CD1c-positive myeloid dendritic cell (primary cell): ENCODE data around the gene KCNIP1.
"Not testable (repeated sequence)": the region's sequence is repeated elsewhere in the genome, so short reads cannot be mapped to it uniquely, and the experiment has no call there.

Experiments
- DNase-seq: peaks from one replicate; pipeline ENCODE4 v3.0.0-alpha.2; 2016; ENCODE audit errors: extremely low spot score

KCNIP1 gene

DNA sequence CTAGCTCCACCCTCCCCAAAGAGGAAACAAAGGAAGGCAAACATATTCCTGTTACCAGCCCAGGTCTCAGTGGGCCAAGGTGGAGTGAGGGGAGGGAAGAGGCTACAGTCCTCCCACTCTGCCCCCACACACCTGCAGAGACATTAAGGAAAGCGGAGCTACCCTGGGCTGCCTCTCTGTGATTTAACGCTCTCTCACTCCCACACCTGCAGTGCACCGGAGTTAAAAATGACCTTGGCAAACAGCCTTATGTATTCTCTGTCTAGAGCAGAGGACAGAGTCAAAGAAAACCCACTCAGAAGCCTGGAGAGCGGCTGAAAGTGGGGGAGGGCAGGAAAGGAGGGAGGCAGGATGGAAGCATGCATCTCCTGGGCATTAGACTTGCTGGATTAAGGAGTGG, 32.7 kb downstream of the KCNIP1 start:
- no peak for DNase-seq

DNA sequence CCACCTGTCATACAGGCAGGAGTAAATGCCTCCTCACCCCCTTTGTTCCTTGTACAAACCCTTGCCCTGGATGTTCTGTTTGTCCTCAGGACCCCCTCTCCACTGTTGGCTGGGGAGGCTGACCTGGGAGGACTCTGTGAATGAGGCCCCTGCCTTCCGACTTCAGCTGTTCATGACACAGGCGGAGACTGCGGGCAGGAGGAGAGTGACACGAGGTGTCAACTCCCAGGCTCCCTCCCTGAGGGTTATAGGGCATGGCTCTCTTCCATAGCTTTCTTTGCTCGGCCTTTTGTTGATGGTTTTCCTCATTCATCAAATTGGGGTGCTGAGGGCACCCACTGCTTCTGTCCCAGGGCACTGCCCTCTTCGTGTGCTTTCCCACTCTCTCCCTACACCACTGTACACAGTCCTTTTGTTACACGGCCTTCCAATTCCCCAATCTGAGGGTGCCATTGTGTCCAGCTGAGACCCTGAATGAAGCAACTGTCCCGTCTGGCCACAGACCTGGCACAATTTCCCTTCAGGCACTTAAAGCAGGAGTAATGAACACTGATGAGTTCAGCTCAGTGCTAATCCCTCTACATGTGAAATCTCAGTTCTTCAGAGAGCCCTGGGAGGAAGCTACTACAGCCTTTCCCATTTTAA, 33.8 kb downstream of the KCNIP1 start:
- DNase-seq = no peak

DNA sequence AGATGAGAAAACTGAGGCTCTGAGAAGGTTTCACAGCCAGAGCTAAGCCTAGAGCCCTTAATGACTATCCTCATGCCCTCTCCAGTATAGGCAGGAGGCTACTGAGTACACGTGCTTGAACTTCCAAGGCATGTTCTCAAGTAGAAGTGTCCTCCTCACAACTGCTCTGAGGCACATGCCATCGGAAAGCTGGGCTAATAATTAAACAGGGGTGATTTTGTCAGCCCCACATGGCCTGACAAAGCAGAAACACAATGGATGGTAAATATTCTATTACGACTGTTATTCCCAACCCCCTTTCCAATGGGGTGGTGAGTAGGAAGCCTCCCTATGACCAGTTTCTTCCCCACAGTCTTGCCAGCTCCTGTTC, 34.3 kb downstream of the KCNIP1 start:
- no peak for DNase-seq

DNA sequence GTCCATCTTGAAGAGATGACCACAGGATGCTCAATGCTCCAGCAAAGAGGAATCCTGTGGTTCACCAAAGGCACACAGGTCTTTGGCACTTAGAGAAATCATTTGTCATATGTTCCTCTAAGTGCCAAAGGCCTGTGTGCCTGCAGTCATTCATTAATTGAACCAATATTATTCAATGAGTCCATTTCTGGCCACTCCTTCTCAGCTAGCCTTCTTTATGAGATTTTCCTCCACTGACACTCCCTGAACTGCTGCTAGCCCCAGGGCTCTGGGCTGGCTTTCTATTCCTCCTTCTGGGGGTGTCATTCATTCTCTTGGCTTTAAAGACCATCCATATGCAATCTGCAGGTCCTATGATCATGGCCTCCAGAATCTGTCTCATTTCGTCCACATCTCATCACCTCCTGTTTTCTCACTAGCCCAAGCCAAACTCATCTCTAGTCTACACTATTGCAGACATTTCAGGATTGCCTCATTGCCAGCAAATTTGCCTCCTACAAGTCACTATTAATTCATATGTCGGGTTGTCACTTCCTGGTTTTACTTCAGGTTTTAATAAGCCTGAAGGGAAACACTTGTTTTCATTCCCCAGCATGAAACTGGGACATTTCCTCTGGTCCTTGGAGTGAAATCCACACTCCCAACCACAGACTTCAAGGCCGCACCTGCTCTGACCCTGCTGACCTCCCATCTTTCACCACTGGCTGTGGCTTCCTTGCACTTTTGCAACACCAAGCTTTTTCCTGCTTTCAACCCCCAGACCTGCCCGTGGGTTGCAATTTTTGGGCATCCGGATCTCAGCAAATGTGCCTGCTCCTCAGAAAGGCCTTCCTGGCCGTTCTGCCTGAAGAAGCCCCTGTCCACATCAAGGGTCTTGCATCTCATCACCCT, 35.1 kb downstream of the KCNIP1 start:
- DNase-seq = peak; percentile 83

DNA sequence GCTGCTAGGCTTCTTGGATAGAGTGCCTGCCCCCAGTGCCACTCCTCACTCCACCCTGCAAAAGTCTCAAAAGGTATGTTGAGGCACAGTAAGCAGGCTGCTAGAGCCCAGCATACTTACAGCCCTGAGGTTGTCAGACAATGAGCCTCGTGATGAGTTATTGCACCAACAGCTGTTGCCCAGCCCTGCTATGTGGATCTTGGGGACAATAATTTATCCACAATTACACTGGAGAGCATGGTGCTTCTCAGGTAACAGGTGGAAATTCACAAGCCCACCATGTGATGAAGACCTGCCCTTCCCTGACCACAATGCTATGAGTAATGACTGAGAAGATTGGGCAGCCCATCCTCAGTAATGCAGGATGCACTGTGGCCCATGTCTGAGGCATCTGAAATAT, 36.5 kb downstream of the KCNIP1 start:
- DNase-seq = no peak

DNA sequence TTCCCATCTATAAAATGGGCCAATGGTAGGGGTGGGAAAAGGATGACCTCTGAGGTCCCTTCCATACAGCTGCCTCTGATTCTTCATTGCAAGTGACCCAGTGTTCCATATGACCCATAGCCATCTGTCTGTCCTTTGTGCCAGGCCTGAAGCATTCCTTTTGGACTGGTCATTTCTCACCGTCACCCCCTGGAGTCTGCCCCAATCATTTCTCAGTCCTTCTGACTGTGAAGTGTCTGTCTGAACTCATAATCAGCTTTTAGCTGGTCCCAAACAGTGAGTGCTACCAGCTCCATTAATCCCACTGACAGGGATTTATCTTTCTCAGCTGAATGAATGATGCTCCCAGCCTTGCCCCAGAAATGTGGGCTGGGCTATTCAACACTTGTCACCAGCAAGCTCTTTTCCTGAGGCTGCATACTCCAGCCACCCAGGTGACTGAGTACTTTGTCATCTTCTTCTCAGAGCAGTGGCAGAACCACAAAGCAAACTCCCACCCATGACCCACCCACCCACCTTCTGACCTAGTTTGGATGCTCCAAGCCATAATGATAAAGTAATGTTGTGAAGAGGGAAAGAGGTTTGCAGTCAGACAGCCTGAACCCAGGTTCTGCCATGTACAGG, 37.4 kb downstream of the KCNIP1 start:
- DNase-seq = no peak

DNA sequence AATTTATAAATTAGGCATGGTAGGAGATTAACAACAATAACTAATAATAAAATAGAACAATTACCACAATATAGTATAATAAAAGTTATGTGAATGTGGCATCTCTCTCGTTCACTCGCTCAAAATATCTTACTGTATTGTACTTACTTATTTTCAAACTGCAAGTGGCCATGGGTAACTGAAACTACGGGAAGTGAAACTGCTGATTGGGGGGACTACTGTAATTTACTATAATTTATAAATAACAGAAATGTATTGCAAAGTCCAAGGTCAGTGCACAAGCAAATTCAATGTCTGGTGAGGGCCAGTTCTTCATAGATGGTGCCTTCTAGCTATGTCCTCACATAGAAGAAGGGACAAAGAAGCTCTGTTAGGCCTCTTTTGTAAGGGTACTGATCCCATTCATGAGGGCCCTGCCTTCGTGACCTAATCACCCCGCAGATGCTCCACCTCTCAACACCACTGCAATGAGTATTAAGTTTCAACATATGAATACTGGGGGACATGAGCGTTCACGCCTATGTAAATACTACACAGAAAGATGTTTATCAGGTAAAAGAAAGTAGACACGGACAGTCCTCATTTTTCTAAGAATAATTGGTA, 39.0 kb downstream of the KCNIP1 start:
- DNase-seq = peak; percentile 32

DNA sequence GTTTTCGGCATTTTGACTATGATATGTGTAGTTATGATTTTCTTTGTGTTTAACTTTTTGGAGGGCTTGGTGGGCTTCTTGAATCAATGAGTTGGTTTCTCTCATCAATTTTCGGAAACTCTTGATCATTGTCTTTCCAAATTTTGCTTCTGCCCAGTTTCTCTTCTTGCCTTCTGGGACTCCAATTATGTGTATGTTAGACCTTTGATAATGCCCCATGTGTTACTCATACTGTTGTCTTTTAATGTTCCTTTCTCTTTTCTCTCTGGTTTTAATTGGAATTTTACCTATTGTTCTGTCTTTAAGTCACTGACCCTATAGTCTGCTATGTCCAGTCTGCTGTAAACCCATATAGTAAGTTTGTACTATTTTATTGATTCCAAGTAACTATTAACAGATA, 41.5 kb downstream of the KCNIP1 start:
- DNase-seq = no peak

DNA sequence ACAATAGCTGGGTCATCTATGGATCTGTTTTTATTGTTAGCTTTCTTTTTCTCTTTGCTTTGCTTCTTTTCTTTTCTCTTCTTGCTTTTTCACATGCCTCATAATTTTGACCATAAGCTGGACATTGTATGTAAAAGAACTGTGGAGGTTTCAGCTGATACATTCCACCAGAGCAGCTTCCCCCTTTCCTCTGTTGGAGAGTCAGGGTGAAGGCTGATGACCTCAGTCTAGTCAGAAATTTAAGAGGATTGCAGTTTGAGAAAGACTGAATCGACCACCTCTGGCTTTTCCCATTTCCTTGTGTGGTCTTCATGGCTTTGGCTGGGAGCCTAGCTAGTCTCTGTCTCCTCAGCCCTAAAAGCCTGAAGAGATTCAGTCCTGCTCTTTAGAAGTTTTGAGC, 42.0 kb downstream of the KCNIP1 start:
- DNase-seq = no peak

DNA sequence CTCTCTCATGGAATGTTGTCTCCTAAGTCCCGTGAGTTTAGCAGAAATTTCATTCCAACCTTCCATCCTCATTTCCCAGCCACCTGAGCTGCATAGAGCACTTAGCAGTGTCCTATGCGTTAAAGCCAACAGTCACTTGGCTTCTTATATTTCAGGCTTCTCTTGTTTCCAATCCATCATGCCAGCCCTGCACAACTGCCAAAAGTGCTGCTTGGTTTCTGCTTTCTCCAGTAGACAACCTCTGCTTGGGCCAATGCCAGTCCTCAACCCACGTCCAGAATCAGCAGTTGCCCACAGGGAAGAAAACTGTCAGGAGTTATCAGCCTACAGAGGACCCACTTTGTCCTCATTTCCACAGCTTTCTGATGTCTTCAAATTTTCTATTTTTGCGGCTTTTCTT, 42.5 kb downstream of the KCNIP1 start:
- DNase-seq = no peak

DNA sequence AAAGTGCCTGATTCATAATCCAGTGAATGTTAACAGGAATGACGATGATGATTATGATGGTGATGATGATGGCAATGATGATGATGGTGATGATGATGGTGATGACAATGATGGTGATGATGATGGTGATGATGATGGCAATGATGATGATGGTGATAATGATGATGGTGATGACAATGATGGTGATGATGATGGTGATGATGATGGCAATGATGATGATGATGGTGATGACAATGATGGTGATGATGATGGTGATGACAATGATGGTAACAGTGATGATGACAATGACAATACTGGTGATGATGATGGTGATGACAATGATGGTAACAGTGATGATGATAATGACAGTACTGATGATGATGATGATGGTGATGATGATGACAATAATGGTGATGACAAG, 46.6 kb downstream of the KCNIP1 start:
- DNase-seq = not testable (repeated sequence)

DNA sequence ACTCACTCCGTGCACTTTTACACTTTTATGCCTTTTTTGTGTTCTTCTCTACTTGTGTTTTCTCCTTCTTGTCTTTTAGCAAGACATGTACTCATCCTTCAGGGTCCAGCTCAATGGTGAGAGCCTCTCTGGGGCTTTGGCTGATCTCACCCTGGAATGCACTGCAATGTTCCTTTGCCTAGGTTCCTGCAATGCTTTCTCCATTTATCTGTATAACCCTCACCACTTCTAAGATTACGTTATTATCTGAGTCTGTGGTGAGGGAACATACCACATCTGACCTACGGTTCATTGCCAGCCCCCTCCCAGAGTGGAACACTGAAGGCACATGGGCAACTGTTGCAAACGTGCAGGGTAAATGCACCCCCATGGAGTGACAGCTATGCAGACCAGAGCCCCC, 47.3 kb downstream of the KCNIP1 start:
- DNase-seq = no peak

DNA sequence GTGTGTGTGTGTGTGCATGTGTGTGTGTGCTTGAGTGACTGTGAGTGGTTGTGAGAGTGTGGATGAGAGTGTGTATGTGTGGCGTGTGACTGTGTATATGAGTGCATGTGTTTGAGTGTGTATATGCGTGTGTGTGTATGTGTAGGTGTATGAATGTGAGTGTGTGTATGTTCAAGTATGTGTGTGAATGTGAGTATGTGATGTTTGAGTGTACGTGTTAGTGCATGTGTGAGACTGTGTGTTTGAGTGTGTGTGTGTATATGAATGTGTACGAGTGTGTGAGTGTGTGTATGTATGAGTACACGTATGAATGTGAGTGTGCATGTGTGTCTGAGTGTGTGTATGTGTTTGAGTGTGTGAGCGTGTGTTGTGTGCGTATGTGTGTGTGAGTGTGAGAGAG, 47.8 kb downstream of the KCNIP1 start:
- DNase-seq = no peak

DNA sequence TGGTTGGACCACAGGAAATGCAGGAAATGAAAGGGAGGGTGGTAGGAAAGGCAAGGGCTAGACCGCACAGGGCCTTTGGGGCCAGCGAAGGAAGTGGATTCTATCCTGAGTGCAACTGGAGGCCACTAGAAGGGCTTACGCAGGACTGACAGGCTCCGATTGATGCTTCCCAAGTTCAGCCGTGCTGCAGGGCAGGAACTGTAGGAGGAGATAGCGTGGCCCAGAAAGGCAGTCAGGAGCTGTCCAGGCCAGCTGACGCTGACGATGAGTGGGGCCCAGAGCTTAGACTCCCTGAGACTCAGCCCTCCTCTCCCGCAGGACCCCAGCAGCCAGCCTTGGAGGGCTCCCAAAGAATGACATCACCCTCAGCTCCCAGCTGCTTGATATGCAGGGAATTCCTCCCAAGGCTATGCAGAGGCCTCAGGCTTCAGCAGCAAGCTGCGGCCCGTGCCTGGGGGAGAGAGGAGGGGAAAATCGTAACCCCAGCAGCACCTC, 48.8 kb downstream of the KCNIP1 start:
- DNase-seq = peak; percentile 21

DNA sequence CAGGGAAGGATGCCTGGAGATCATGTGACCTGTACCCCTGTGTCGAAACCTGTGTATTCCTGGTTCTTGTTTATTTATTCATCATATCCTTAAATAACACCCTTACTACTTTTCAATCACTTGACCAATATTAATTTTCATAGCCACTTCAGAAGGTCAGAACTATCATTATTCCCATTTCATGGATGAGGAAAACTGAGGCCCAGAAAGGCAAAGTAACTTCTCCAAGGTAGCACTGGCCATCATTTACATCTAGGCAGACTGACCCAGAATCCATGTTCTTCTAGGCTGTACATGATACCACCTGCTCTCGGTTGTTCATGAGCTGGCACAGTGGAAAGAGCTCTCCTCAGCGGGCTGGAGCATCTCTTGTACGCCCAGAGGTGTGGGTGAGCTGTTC, 49.4 kb downstream of the KCNIP1 start:
- no peak for DNase-seq

DNA sequence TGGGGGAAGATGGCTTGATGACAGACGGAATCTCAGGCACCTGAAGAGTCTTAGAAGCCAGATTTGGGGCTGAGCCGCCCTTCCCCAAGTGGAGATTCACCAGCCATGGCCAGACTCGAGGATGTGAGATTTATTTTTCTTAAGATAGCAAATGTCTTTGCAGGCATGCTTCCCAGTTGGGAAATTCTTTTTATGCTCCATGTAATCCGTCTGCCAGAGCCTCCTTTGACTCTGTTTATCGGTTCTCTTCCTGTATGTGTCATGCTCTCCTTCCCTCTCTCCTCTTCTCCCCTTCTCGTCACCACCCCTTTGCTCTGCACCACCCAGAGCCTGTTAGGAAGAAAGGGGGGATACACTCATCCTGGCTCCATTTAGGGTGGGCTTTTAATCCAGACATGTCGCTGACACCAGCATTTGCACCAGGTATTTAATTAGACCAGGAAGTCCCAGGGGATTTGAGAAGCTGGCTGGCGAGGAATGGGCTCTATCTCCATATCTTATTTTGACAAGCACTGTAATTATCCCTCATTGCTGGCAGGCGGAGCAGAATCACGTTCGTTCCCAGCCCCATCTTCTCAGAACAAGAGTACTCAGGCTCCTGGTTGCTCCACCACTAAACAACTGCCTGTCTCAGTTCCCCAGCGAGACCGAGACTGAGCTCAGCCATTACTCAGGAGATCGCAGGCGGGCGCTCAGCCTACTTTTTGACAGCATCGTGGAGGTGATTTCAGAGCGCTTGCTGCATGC, 50.9 kb downstream of the KCNIP1 start:
- no peak for DNase-seq

DNA sequence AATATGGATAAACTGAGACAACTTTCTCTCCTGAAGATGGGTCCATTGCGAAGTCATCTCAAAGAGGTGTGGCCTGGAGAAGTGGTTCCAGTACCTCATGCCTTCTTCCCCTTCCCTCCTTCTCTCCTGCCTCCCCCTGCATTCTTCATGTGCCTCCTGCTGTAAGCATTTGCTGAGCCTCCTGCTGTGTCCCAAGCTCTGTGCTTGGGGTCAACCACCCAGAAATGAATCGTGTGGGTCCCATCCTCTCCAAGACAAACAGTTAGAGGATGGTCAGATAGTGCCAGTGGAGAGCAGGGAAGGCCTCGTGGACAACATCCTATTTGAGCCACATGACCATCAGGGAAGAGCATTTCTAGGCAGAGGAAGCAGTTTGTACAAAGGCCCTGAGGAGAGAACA, 53.5 kb downstream of the KCNIP1 start:
- DNase-seq = no peak

DNA sequence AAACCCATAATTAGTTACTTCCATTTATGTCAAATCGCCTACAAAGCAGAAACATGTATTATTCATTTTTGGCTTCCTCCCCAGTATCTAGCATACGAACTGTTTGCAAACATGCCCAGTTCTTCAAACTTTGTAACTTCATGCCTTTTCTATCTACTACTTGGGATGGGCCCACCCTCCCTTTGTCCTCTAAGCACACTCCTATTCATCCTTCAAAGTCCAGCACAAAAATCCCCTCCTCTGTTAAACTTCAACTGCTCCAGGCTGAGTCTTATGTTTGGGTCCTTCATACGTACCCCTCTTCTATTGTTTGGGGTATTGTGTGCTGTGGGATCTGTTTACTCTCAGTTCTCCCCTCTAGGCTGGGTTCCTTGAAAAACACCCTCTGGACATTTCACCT, 55.5 kb downstream of the KCNIP1 start:
- DNase-seq = no peak

DNA sequence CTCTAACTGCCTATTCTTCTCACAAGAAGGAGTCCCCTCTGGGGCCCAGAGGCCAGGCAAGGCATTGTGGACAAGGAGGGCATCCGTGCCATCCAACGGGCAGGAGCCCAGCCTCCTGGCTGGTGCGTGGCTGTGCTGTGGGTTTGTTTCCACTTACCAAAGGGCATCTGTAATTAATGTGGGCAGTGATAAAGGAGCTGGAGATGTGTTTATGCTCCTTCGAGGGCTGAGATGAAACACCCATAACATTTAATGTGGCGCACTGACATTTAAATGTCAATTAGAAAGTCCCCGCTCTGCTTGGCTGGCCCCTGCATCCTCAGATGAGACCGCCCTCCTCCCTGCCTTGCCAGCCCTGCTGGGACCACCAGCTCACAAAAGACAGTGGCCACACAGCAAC, 57.1 kb downstream of the KCNIP1 start:
- no peak for DNase-seq

DNA sequence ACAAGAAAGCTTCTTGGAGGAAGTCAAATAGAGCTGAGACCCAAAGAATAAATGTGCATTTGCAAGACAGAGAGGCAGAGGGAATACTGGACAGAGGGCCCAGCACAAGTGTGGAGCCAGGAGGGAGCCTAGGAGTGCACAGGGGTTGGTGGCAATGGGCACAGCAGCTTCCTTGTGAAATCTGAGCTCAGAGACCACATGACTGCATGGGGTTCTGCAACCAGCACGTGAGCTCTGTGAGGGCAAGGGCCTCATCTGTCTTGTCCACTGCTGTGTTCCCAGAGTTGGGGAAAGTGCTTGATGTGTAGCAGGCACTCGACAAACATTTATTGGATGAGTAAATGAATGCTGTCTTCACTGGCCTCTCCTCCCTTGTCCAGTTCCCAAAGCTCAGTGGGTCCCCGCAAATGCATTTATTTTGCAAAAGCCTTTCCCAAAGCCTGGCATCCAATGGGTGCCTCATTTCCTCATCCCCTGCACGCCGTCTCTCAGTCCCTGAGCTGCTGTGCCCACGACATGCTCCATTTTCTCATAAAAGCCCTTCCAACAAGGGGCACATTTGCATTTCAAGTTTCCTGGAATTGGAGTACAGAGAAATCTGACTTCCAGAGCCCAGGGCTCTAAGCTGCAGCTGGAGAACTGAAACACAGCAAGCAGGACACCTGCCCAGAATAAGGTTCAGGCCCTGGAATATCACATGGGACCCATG, 58.5 kb downstream of the KCNIP1 start:
- DNase-seq = peak; percentile 15

DNA sequence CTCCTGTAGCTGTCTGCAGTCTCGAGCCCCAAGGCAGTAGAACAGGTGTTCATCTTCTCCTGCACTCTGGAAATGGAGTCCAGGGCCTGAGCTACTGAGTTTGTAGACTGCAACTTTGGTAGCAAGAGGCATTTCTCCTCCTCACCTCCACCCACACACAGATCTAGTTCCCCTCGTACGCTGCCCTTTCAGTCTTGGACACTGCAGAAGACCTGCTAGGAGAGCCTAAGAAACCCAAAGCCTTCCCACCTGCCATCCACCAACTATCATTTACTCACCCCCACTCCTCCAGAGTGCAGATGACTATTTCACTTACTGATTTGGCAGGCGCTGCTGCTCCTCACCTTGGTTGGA, 59.0 kb downstream of the KCNIP1 start:
- DNase-seq = peak; percentile 47
